COLO668 (cell line): ENCODE measurements around the gene CTNNA3.

Source experiments
- DNase-seq: peaks from one replicate; lab custom pipeline; 2025; ENCODE audit not compliant: unreplicated experiment; lab: John Stamatoyannopoulos, UW

Gene CTNNA3

GRCh38 chr10:66888237-66888636, 807.8 kb downstream of the CTNNA3 start:
- DNase-seq: no peak

GRCh38 chr10:66886848-66887247, 809.1 kb downstream of the CTNNA3 start:
- DNase-seq: no peak

DNA sequence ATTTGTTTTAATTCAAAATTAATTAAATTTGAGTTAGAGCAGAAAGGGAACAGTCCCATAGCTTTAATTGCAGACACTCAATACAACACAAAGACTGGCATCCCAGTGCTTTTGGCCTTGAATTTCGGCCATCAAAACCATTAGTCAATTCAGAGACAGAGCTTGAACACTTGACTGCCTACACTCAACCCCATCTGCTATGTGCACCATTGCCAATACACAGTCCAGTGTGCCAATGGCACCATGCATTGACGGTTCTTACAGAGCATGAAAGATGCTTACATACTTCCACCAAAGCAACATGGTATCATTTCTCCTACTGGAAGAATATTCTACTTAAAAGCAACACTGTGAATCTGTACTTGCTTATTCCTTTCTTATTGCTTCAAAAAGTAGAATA, 813.7 kb downstream of the CTNNA3 start:
- DNase-seq: no peak

DNA sequence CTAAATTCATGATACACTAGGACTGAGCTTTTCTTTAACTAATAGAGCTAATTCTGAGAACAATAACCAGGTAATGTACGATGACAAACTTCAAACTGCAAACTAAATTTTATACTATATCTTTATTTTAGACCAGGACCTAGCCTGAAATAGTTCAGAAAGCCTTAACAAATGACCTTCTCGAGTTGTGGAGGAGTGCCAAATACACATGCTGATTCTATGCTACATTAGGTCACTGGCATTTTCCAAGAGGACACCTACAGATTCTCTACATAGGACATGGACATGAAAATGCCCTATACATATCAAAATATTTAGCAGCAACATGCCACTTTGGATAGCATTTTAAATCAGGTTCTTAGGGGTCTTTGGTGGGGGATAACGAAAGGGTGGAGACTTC, 814.2 kb downstream of the CTNNA3 start:
- no peak for DNase-seq

GRCh38 chr10:66880826-66881225, 815.2 kb downstream of the CTNNA3 start:
- no peak for DNase-seq

DNA sequence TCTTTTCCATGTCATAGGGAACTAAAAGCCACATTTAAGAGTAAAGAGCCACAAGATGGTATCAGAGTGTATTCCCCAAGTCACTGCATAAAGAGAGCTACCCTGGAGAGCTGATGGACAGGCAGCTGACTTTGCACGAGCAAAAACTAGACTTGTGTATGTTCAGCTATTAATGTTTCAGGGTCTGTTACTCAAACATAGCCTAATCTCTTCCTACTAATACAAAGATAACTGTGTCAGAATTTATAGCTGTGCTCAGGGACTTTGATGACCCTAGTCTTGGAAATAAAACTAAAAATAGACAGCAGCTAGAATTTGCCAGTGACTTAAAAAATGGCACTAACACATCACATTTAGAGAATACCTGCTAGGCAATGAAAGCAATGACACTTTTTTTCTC, 815.7 kb downstream of the CTNNA3 start:
- DNase-seq: no peak

DNA sequence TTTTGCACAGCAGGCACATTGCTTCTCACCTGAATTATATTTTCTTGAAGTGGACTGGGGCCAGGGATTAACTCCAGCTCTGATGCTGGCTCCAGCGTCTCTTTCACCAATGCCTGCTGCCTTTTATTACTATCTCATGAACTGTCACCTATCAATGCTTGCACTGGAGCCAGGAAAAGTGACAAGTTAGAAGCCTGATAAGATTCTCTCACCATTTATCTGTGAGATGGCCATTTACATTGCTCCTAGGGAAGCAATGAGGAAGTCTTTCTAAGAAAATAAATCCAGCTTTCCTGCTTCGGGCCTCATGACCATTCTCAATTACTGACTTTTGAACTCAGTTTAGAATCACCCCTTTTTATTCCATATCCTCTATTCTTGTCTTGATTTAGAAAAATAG, 818.6 kb downstream of the CTNNA3 start:
- no peak for DNase-seq

GRCh38 chr10:66869635-66870034, 826.4 kb downstream of the CTNNA3 start:
- DNase-seq: no peak

- no peak for DNase-seq
Observed at GRCh38 chr10:66862687-66863258, 833.2 kb downstream of the CTNNA3 start.

GRCh38 chr10:66860376-66860945, 835.5 kb downstream of the CTNNA3 start:
- DNase-seq: no peak

- no peak for DNase-seq
Observed at GRCh38 chr10:66852811-66853210, 843.2 kb downstream of the CTNNA3 start.

- DNase-seq: no peak
Observed at GRCh38 chr10:66848856-66849255, 847.1 kb downstream of the CTNNA3 start.

DNA sequence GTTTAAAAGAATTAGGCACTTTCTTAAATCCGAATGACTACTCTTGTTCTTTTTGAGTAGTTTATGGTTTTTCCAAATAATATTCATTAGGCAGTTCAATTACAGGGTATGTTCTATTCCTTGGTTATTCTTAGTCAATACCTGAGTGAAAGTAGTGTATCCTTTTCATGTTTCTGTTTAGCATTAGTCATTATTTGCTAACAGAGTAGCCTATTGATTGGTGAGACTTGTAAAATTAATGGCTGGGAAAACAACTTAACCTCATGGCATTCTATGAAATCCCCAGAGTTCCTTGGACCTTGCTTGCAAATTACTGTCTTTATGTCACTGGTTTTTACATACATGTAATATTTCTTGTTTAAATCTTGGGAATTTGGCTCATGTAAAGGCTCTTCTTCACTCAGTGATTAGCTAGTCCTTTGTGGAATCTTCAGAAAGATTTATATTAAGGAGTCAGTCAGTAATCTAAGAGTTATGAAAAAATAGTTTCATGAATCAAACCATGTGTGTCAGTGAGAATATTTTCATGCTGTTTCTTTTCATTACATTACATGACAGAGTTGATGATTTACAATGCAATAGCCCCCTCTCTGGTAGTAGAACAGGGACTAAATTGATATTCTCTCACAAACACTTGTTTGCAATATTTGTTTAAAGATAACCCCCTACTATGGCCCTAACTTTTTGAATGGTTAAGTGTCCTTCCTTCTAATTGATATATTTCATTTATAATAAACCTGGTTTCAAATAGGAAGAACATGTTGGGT, 851.6 kb downstream of the CTNNA3 start:
- no peak for DNase-seq

GRCh38 chr10:66843396-66843795, 852.6 kb downstream of the CTNNA3 start:
- DNase-seq: no peak

- no peak for DNase-seq
Observed at GRCh38 chr10:66842867-66843266, 853.1 kb downstream of the CTNNA3 start.

DNA sequence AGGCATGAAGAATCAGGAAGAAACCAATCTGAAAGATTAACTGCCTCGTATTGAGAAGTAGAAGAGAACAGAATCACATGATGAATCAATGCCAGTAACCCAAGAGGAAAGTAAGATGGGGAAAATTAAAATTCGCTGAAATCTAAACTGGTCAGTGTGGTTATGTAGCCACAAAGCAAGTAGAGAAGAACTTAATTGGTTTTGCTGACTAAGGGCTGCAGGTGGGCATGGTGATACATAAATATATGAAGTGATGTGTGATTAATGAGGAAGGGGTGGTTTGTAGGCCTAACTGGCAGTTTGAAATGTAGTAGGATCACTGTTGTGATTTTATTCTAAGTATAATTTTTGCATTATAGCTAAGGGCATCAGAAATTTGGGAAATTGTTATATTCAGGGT, 853.6 kb downstream of the CTNNA3 start:
- DNase-seq: no peak

GRCh38 chr10:66838656-66839055, 857.3 kb downstream of the CTNNA3 start:
- no peak for DNase-seq

DNA sequence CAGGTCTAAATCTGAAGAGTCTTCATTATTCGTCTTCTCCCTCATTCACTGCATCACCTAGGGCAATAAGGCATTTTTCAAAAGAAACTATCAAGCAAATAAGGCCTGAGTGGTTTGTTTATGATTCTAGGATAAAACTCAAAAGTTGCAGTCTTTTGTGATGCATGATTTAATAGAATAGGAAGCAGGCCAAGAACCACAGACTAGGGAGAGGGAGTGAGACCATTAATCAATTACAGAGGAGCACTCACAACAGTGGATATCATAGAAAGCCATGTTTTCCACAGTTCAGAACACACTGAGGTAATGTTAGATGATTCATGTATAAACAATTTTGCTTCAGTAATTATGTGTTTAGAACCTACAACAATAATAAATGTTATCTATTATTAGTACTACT, 858.0 kb downstream of the CTNNA3 start:
- DNase-seq: no peak

DNA sequence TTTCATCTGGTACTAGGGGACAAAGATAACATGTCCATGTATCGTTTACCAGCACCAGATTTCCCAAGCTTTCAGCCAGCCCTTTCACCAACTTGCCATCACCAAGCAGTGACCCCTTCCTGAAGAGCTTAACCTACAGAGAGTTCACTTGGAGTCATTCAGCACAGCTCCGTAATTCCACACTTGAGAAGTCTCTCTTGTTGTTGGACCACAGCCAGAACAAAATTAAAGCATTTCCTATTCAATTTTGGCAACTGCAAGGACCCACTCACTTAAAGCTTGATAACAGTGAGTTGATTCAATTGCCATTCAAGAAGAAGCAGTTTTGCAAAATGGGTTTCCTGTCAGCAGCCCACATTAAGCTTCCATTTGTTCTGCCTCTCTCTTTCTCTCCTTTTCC, 858.7 kb downstream of the CTNNA3 start:
- DNase-seq: no peak

DNA sequence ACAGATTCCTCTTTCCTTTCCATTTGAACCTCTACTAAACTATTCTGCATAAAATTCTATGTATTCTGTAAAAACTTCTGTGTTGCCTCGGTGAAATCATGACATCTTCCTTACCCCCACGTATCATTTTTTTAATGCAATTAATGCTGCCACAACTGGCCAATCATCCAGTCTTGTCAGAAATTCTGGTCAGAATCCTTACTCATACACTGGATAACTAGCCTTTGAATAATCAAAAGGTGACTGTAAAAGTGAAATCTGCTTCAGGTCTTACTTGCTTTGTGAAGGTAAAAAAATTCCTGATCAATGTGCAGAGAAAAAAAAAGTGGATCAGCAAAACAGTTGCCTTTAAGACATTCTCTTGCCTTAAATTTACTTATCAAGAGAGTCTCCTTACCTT, 859.2 kb downstream of the CTNNA3 start:
- DNase-seq: no peak

DNA sequence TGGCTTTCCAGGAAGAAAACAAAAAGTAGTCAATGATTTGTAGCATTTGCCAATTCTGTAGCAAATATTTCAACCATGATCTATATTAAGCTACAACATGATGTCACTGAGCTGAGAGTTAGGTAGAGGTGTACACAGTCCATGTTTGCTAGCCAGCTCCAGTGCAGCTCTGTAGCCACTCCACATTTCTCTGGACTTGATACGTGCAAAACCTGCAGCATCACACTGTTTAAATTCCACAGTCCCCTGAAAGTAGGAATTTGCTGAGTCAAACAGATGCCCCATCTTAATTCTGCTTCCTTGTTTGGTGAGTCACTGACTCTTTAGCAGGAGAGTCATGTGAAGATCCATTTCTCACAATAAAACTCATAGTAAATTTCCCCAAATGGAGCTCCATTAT, 859.9 kb downstream of the CTNNA3 start:
- no peak for DNase-seq

- no peak for DNase-seq
Observed at GRCh38 chr10:66835400-66835799, 860.6 kb downstream of the CTNNA3 start.

- no peak for DNase-seq
Observed at GRCh38 chr10:66834802-66835201, 861.2 kb downstream of the CTNNA3 start.
